ENCODE measurements around the gene NAV3. TPM values are rescaled to one million over a fixed set of nuclear protein-coding genes. Genes with fewer than 3 reads are reported as not detected.

NAV3 gene
- total RNA-seq, 6 donors from 2014 or later, result 3.5 to 24.1 (median 8.6) TPM

- no peak for TF ChIP-seq POLR2AphosphoS5 (IDR thresholded peaks at IDR 0.05)
- TF ChIP-seq CTCF (IDR thresholded peaks at IDR 0.05), result no peak
- TF ChIP-seq POLR2A (IDR thresholded peaks at IDR 0.05), result no peak
- no peak for TF ChIP-seq EP300 (IDR thresholded peaks at IDR 0.05)
- no peaks in the 10 kb centered on the region for H3K36me3 ChIP-seq
- ATAC-seq (ENCODE audit: low FRiP score in 2 of 2), result no peak
- H3K9me3 ChIP-seq, result no peaks in the 10 kb centered on the region
- DNase-seq, result no peak
- H3K4me3 ChIP-seq, result no peak overlapping the region
- H3K27ac ChIP-seq, result no peak overlapping the region
- no peaks in the 10 kb centered on the region for H3K27me3 ChIP-seq
- H3K4me1 ChIP-seq, result no peaks in the 10 kb centered on the region
- 83 to 88% methylated on average over 3 of the region's 3 CpGs for WGBS, 2 donors
Measured at GRCh38 chr12:77919450-77919849, 88.8 kb downstream of the NAV3 start.

- Histone ChIP-seq H3K27ac (no peak overlapping the region), H3K4me3 (no peak overlapping the region), H3K4me1 (no peaks in the 10 kb centered on the region), H3K9me3 (no peaks in the 10 kb centered on the region), H3K36me3 (no peaks in the 10 kb centered on the region), H3K27me3 (no peaks in the 10 kb centered on the region)
- DNase-seq (no peak), ATAC-seq (ENCODE audit: low FRiP score in 2 of 2) (no peak)
- TF ChIP-seq EP300 (IDR thresholded peaks at IDR 0.05) (no peak), POLR2AphosphoS5 (IDR thresholded peaks at IDR 0.05) (no peak), CTCF (IDR thresholded peaks at IDR 0.05) (no peak), POLR2A (IDR thresholded peaks at IDR 0.05) (no peak)
- WGBS, 2 donors, result 64 to 68% methylated on average over 1 of the region's 1 CpG
Measured at GRCh38 chr12:77923882-77924281, 93.2 kb downstream of the NAV3 start.

- Histone ChIP-seq H3K4me1 (no peaks in the 10 kb centered on the region), H3K4me3 (no peak overlapping the region), H3K36me3 (no peaks in the 10 kb centered on the region), H3K27ac (no peak overlapping the region), H3K9me3 (no peaks in the 10 kb centered on the region), H3K27me3 (no peaks in the 10 kb centered on the region)
- TF ChIP-seq POLR2AphosphoS5 (IDR thresholded peaks at IDR 0.05), result no peak
- 74 to 76% methylated on average over 2 of the region's 2 CpGs for WGBS, 2 donors
- ATAC-seq (ENCODE audit: low FRiP score in 2 of 2) (no peak), DNase-seq (no peak)
Measured at GRCh38 chr12:77924703-77925102, 94.0 kb downstream of the NAV3 start.

- DNase-seq, result peak in 1 of 2 donors; percentile 65
- 0 to 1% methylated on average over 6 of the region's 6 CpGs for WGBS, 2 donors
- Histone ChIP-seq H3K9me3 (no peaks in the 10 kb centered on the region), H3K27me3 (no peaks in the 10 kb centered on the region), H3K27ac (no peak overlapping the region), H3K4me3 (no peak overlapping the region), H3K4me1 (no peaks in the 10 kb centered on the region), H3K36me3 (no peaks in the 10 kb centered on the region)
- peak; percentile 48 to 85 (median 75) for TF ChIP-seq CTCF (IDR thresholded peaks at IDR 0.05)
- TF ChIP-seq POLR2A (IDR thresholded peaks at IDR 0.05), result no peak
- no peak for TF ChIP-seq POLR2AphosphoS5 (IDR thresholded peaks at IDR 0.05)
- no peak for TF ChIP-seq EP300 (IDR thresholded peaks at IDR 0.05)
- peak; percentile 78 to 95 for ATAC-seq (ENCODE audit: low FRiP score in 2 of 2)
Measured at GRCh38 chr12:77925536-77926108, 94.9 kb downstream of the NAV3 start.

GRCh38 chr12:77928078-77928477 lies 97.4 kb downstream of the NAV3 start:
- no peak for ATAC-seq (ENCODE audit: low FRiP score in 2 of 2)
- Histone ChIP-seq H3K27ac (no peak overlapping the region), H3K36me3 (no peaks in the 10 kb centered on the region), H3K4me1 (no peaks in the 10 kb centered on the region), H3K4me3 (no peak overlapping the region), H3K27me3 (no peaks in the 10 kb centered on the region), H3K9me3 (no peaks in the 10 kb centered on the region)
- WGBS, 2 donors, result 85 to 93% methylated on average over 8 of the region's 8 CpGs
- TF ChIP-seq POLR2AphosphoS5 (IDR thresholded peaks at IDR 0.05), result no peak
- no peak for TF ChIP-seq POLR2A (IDR thresholded peaks at IDR 0.05)
- TF ChIP-seq EP300 (IDR thresholded peaks at IDR 0.05), result no peak
- no peak for TF ChIP-seq CTCF (IDR thresholded peaks at IDR 0.05)
- no peak for DNase-seq
